ENCODE data around the gene SEMA3A.

DNA sequence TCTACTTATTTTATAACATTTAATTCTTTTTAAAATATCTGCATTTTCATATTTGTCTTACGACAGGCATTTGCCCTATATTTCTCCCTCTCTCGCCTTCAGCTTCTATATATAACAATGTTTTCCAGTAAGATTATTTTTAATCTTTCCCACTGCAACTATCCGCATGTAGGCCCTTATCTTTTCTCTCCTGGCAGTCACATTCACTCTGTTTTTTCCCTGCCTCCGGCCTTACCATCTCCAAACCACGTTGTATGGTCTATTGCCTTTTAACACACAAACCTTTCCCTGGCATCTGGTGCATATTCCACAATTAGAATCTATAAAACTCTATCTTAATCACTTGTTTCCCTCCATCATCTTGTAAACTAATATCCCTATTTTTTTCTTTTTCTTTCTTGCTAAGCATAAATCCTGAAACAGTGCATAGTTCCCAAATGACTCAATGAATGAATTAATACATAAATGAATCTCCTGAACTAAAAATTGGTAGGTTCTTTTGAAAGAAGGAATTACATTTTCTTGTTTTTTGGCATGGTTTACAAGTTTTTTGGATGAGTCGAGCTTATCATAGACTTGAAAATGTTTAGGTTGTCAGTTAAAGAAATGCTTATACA is 173.2 kb downstream of the SEMA3A start:
- TF ChIP-seq, protein P1, sequence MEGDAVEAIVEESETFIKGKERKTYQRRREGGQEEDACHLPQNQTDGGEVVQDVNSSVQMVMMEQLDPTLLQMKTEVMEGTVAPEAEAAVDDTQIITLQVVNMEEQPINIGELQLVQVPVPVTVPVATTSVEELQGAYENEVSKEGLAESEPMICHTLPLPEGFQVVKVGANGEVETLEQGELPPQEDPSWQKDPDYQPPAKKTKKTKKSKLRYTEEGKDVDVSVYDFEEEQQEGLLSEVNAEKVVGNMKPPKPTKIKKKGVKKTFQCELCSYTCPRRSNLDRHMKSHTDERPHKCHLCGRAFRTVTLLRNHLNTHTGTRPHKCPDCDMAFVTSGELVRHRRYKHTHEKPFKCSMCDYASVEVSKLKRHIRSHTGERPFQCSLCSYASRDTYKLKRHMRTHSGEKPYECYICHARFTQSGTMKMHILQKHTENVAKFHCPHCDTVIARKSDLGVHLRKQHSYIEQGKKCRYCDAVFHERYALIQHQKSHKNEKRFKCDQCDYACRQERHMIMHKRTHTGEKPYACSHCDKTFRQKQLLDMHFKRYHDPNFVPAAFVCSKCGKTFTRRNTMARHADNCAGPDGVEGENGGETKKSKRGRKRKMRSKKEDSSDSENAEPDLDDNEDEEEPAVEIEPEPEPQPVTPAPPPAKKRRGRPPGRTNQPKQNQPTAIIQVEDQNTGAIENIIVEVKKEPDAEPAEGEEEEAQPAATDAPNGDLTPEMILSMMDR (conservative IDR thresholded peaks at IDR 0.05; ENCODE audit: low read length), result no peak
- no peak for TF ChIP-seq EZH2phosphoT487 (IDR thresholded peaks at IDR 0.05; ENCODE audit: borderline replicate concordance, low read depth, low read length)

Measured in OCI-LY7 (cell line).